HepG2 (cell line): Measurements from ENCODE around the gene PCDHA9. TPM values are rescaled to one million over a fixed set of nuclear protein-coding genes. Genes with fewer than 3 reads are reported as not detected.

Experiments
- ATAC-seq: fragments of 200-7000 bp; cut with Tn5 transposase; 3 replicates; pipeline ENCODE4 v1.9.1; 2020; ENCODE audit warnings: mild to moderate bottlenecking, moderate library complexity
- BruUV-seq: library from RNA; stranded (reverse); fragments of 400-500 nt; replicated peaks from 2 replicates; lab custom pipeline; 2021; lab: Mats Ljungman, UMichigan
- CTCF ChIA-PET: fragments of 300-600 bp; formaldehyde crosslinking; extraction: SDS; loops from one replicate; lab custom pipeline; 2021; ENCODE audit warnings: low total read pairs, inconsistent platforms, low intra/inter-chr PET ratio; lab: Yijun Ruan, JAX
- POLR2A ChIA-PET: fragments of 350-600 bp; sonication (Branson Sonifier 250); formaldehyde crosslinking; loops from one replicate; lab custom pipeline; 2020; ENCODE audit warnings: antibody characterized with exemption, inconsistent platforms; lab: Yijun Ruan, JAX
- DNase-seq: peaks from one replicate; pipeline ENCODE4 v3.0.0-alpha.2; 2015; ENCODE audit warnings: low spot score
- FAIRE-seq: peaks from 3 replicates; lab custom pipeline; 2011; peaks lifted over from hg19 to GRCh38; lab: Jason Lieb, UNC
- H2AFZ ChIP-seq: one replicate; pipeline ENCODE4 v1.6.1; 2011; ENCODE audit warnings: low read length, inconsistent platforms
- H3K27ac ChIP-seq: fragments of 300-600 bp; 3 replicates; pipeline ENCODE4 v1.8.0; 2011; ENCODE audit warnings: mixed run types, mild to moderate bottlenecking, mixed read lengths, low read length, inconsistent platforms; ENCODE audit not compliant: insufficient read depth; ENCODE audit errors: extremely low read length
- H3K27me3 ChIP-seq, 2 experiments: fragments of 200-600 bp in 1 of 2; 2 replicates in 1 of 2; 3 replicates in 1 of 2; pipeline versions ENCODE4 v1.6.0 to v1.8.0; 2011; ENCODE audit warnings: low read length in 2 of 2, mild to moderate bottlenecking in 2 of 2, moderate library complexity in 2 of 2, inconsistent platforms in 1 of 2; ENCODE audit not compliant: insufficient read depth in 2 of 2, control insufficient read depth in 1 of 2
- H3K36me3 ChIP-seq, 2 experiments: fragments of 200-600 bp in 1 of 2; replicated peaks in 1 of 2; 2 replicates in 1 of 2; 3 replicates in 1 of 2; pipeline versions ENCODE4 v1.5.1 to v1.8.0; 2011; ENCODE audit warnings: low read length in 2 of 2, inconsistent platforms in 1 of 2; ENCODE audit not compliant: insufficient read depth in 2 of 2, control insufficient read depth in 1 of 2
- H3K4me1 ChIP-seq: 2 replicates; pipeline ENCODE4 v1.5.1; 2012; ENCODE audit warnings: low read length, inconsistent platforms; ENCODE audit not compliant: insufficient read depth
- H3K4me2 ChIP-seq: 2 replicates; pipeline ENCODE4 v1.6.0; 2011; ENCODE audit warnings: low read depth, low read length, inconsistent platforms
- H3K4me3 ChIP-seq, 3 experiments: fragments of 200-600 bp in 1 of 3; sonication (generic), shearing (Covaris generic) in 1 of 3; replicated peaks in 1 of 3; 2 replicates each; pipeline ENCODE4 v1.5.1; 2011 to 2016; ENCODE audit warnings: low read length in 3 of 3, inconsistent platforms in 2 of 3, low read depth in 2 of 3, mild to moderate bottlenecking in 2 of 3, control low read depth in 1 of 3, mixed read lengths in 1 of 3; ENCODE audit not compliant: insufficient read depth in 1 of 3
- H3K79me2 ChIP-seq: one replicate; pipeline ENCODE4 v1.6.1; 2011; ENCODE audit warnings: low read length, inconsistent platforms; ENCODE audit not compliant: insufficient read depth
- H3K9ac ChIP-seq: 2 replicates; pipeline ENCODE4 v1.6.0; 2011; ENCODE audit warnings: mild to moderate bottlenecking, low read depth, low read length, inconsistent platforms; ENCODE audit not compliant: insufficient read depth
- H3K9me3 ChIP-seq: 2 replicates; pipeline ENCODE4 v1.5.1; 2012; ENCODE audit warnings: mild to moderate bottlenecking, low read length
- H4K20me1 ChIP-seq: 2 replicates; pipeline ENCODE4 v1.6.0; 2011; ENCODE audit warnings: inconsistent platforms, mild to moderate bottlenecking, low read length, moderate library complexity; ENCODE audit not compliant: insufficient read depth
- ETV6 ChIP-seq: sonication (generic); formaldehyde crosslinking; conservative IDR thresholded peaks from 2 replicates; pipeline ENCODE4 v1.4.0; 2020; ENCODE audit warnings: missing genetic modification reagents
- KLF11 ChIP-seq: IDR thresholded peaks from 2 replicates; pipeline ENCODE4 v1.6.1; 2016; ENCODE audit warnings: missing compliant biosample characterization
- MIXL1 ChIP-seq: IDR thresholded peaks from 2 replicates; pipeline ENCODE4 v1.6.1; 2016
- NFRKB ChIP-seq: fragments of 450-650 bp; IDR thresholded peaks from 2 replicates; pipeline ENCODE4 v1.6.1; 2017
- THAP11 ChIP-seq: IDR thresholded peaks from 2 replicates; pipeline ENCODE4 v1.6.1; 2016; ENCODE audit warnings: missing biosample characterization, missing genetic modification reagents
- ZFP90 ChIP-seq: sonication (generic); formaldehyde crosslinking; IDR thresholded peaks from 2 replicates; pipeline ENCODE4 v1.8.0; 2022; ENCODE audit warnings: missing genetic modification reagents, mild to moderate bottlenecking, inconsistent platforms, borderline replicate concordance
- ZNF124 ChIP-seq: sonication (generic); formaldehyde crosslinking; IDR thresholded peaks from 2 replicates; pipeline ENCODE4 v1.4.0; 2020; ENCODE audit warnings: missing genetic modification reagents
- ZNF33B ChIP-seq: sonication (generic); formaldehyde crosslinking; IDR thresholded peaks from 2 replicates; pipeline ENCODE4 v1.5.1; 2020; ENCODE audit warnings: mild to moderate bottlenecking, missing genetic modification reagents
- WGBS: methylation state at CpG from one replicate; pipeline ENCODE4 v1.1.6; 2017; ENCODE audit warnings: low lambda C conversion rate; 5-methylcytosine and 5-hydroxymethylcytosine counted together
- in situ Hi-C: cut with HindIII; loops from 2 replicates; pipeline ENCODE4 v1.10.0; 2017; ENCODE audit warnings: low pct_unique_long_range_greater_than_20kb; ENCODE audit not compliant: extremely low pct_ligation_motif_present
- intact Hi-C: fragments of 100-400 bp; cut with micrococcal nuclease; formaldehyde crosslinking; loops from one replicate; pipeline ENCODE4 v1.10.0; 2022; ENCODE audit not compliant: unreplicated experiment
- polyA plus RNA-seq, 8 experiments: library from polyadenylated mRNA; depleted of rRNA in 3 of 8; stranded (reverse) in 7 of 8; unstranded in 1 of 8; fragments of >200 nt; fragmentation: Illumina TruSeq in 4 of 8; extraction: Trizol in 4 of 8; gene quantifications; 2 replicates each; pipeline versions ENCODE4 v1.2.1 to v1.2.3, GENCODE V29; 2011 to 2016; ENCODE audit warnings: low read depth in 4 of 8, missing spikeins in 1 of 8, mixed read lengths in 1 of 8; ENCODE audit not compliant: insufficient read depth in 1 of 8
- total RNA-seq, 5 experiments: library from RNA; depleted of rRNA; stranded (reverse); fragments of >200 nt; fragmentation: Illumina TruSeq; extraction: Trizol; gene quantifications; 2 replicates each; pipeline ENCODE4 v1.2.3, GENCODE V29; 2016; ENCODE audit warnings: low read depth in 1 of 5
- TF ChIP-seq, protein P1 (sequence below): sonication (generic); formaldehyde crosslinking; IDR thresholded peaks from 2 replicates; pipeline ENCODE4 v1.4.0; 2020; ENCODE audit warnings: missing genetic modification reagents
- TF ChIP-seq, protein P2 (sequence below): sonication (generic); formaldehyde crosslinking; IDR thresholded peaks from 2 replicates; pipeline ENCODE4 v1.4.0; 2020; ENCODE audit warnings: mild to moderate bottlenecking, missing genetic modification reagents
- TF ChIP-seq, protein P3 (sequence below): sonication (generic); formaldehyde crosslinking; IDR thresholded peaks from 2 replicates; pipeline ENCODE4 v1.4.0; 2020; ENCODE audit warnings: missing genetic modification reagents, low read depth, mild to moderate bottlenecking, borderline replicate concordance
- TF ChIP-seq, protein P4 (sequence below): IDR thresholded peaks from 2 replicates; pipeline ENCODE4 v1.6.1; 2016; ENCODE audit warnings: missing compliant biosample characterization, missing genetic modification reagents, borderline replicate concordance

PCDHA9 gene
- total and polyA plus RNA-seq, 2 of the 13 experiments (the other 11 are each of a cell fraction or from before 2014, with no cell fraction given), result 0.03 TPM; not detected in 1

DNA sequence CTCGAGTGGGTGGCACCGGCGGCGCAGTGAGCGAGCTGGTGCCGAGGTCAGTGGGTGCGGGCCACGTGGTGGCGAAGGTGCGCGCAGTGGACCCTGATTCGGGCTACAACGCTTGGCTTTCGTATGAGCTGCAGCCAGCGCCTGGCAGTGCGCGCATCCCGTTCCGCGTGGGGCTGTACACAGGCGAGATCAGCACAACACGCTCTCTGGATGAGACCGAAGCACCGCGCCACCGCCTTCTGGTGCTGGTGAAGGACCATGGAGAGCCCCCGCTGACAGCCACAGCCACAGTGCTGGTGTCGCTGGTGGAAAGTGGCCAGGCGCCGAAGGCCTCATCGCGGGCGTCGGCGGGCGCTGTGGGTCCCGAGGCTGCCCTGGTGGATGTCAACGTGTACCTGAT is 24.7 kb upstream of the PCDHA9 start:
- BruUV-seq, result no TSS peak
- Histone ChIP-seq H3K4me2 (no peak overlapping the region), H3K27ac (no peak overlapping the region), H3K79me2 (no peaks in the 10 kb centered on the region), H3K4me1 (no peaks in the 10 kb centered on the region), H3K9ac (no peak overlapping the region), H3K4me3 (no peak overlapping the region), H3K27me3 (no peaks in the 10 kb centered on the region; a peak in 1 of 5 replicates), H4K20me1 (no peaks in the 10 kb centered on the region), H2AFZ (no peak overlapping the region), H3K9me3 (no peaks in the 10 kb centered on the region), H3K36me3 (no peaks in the 10 kb centered on the region)
- no peak for TF ChIP-seq KLF11
- no peak for TF ChIP-seq ZFP90 (CRISPR knock-in tag)
- TF ChIP-seq, protein P1, sequence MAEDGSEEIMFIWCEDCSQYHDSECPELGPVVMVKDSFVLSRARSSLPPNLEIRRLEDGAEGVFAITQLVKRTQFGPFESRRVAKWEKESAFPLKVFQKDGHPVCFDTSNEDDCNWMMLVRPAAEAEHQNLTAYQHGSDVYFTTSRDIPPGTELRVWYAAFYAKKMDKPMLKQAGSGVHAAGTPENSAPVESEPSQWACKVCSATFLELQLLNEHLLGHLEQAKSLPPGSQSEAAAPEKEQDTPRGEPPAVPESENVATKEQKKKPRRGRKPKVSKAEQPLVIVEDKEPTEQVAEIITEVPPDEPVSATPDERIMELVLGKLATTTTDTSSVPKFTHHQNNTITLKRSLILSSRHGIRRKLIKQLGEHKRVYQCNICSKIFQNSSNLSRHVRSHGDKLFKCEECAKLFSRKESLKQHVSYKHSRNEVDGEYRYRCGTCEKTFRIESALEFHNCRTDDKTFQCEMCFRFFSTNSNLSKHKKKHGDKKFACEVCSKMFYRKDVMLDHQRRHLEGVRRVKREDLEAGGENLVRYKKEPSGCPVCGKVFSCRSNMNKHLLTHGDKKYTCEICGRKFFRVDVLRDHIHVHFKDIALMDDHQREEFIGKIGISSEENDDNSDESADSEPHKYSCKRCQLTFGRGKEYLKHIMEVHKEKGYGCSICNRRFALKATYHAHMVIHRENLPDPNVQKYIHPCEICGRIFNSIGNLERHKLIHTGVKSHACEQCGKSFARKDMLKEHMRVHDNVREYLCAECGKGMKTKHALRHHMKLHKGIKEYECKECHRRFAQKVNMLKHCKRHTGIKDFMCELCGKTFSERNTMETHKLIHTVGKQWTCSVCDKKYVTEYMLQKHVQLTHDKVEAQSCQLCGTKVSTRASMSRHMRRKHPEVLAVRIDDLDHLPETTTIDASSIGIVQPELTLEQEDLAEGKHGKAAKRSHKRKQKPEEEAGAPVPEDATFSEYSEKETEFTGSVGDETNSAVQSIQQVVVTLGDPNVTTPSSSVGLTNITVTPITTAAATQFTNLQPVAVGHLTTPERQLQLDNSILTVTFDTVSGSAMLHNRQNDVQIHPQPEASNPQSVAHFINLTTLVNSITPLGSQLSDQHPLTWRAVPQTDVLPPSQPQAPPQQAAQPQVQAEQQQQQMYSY, result no peak
- TF ChIP-seq, protein P2, sequence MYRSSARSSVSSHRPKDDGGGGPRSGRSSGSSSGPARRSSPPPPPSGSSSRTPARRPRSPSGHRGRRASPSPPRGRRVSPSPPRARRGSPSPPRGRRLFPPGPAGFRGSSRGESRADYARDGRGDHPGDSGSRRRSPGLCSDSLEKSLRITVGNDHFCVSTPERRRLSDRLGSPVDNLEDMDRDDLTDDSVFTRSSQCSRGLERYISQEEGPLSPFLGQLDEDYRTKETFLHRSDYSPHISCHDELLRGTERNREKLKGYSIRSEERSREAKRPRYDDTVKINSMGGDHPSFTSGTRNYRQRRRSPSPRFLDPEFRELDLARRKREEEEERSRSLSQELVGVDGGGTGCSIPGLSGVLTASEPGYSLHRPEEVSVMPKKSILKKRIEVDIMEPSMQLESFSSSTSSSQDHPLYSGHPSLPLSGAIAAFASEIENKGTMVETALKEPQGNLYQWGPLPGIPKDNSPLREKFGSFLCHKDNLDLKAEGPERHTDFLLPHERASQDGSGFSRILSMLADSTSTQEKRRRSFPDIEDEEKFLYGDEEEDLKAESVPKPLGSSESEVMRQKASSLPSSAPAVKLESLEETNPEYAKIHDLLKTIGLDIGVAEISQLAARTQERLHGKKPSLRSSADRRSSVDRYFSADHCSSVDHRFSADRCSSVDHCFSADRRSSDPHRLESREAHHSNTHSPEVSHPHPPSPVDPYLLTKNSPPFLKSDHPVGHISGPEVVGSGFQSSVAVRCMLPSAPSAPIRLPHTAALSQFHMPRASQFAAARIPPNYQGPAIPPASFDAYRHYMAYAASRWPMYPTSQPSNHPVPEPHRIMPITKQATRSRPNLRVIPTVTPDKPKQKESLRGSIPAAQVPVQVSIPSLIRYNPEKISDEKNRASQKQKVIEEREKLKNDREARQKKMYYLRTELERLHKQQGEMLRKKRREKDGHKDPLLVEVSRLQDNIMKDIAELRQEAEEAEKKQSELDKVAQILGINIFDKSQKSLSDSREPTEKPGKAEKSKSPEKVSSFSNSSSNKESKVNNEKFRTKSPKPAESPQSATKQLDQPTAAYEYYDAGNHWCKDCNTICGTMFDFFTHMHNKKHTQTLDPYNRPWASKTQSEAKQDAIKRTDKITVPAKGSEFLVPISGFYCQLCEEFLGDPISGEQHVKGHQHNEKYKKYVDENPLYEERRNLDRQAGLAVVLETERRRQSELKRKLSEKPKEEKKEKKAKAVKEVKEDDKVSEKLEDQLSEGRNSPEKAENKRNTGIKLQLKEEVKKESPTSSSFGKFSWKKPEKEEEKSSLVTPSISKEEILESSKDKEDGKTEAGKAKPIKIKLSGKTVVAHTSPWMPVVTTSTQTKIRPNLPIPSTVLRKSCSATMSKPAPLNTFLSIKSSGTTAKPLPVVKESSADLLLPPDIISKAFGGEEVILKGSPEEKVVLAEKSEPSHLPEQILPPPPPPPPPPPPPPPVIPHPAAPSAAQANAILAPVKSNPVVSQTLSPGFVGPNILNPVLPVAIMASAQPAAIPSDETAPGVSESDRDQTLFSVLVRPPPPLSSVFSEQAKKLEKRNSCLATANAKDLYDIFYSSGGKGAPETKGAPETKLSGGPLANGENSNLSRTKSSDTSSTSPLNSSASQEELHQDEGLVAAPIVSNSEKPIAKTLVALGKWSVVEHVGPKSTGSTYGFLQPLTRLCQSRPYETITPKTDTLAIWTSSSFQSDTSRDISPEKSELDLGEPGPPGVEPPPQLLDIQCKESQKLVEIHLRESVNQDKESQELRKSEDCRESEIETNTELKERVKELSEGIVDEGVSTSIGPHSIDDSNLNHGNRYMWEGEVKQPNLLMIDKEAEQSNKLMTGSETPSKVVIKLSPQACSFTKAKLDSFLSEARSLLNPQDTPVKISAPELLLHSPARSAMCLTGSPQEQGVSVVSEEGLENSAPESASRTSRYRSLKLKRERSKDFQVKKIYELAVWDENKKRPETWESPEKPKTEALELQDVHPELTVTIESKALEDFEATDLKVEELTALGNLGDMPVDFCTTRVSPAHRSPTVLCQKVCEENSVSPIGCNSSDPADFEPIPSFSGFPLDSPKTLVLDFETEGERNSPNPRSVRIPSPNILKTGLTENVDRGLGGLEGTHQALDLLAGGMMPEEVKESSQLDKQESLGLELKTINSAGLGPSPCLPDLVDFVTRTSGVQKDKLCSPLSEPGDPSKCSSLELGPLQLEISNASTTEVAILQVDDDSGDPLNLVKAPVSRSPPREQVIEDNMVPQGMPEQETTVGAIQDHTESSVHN (CRISPR knock-in tag), result no peak
- TF ChIP-seq ETV6 (CRISPR knock-in tag), result no peak
- TF ChIP-seq MIXL1 (CRISPR knock-in tag), result no peak
- TF ChIP-seq THAP11 (CRISPR knock-in tag), result no peak
- no peak for TF ChIP-seq NFRKB
- TF ChIP-seq, protein P3, sequence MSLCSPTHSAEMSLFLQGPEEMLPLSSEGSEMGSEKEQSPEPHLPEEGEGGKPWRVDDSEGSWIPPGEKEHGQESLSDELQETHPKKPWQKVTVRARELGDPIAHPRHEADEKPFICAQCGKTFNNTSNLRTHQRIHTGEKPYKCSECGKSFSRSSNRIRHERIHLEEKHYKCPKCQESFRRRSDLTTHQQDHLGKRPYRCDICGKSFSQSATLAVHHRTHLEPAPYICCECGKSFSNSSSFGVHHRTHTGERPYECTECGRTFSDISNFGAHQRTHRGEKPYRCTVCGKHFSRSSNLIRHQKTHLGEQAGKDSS (CRISPR knock-in tag), result no peak
- TF ChIP-seq ZNF124 (CRISPR knock-in tag), result no peak
- TF ChIP-seq ZNF33B, result no peak
- TF ChIP-seq, protein P4, sequence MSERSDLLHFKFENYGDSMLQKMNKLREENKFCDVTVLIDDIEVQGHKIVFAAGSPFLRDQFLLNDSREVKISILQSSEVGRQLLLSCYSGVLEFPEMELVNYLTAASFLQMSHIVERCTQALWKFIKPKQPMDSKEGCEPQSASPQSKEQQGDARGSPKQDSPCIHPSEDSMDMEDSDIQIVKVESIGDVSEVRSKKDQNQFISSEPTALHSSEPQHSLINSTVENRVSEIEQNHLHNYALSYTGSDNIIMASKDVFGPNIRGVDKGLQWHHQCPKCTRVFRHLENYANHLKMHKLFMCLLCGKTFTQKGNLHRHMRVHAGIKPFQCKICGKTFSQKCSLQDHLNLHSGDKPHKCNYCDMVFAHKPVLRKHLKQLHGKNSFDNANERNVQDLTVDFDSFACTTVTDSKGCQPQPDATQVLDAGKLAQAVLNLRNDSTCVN (CRISPR knock-in tag), result no peak
- in situ Hi-C loops, result no loop called here
- ChIA-PET POLR2A (no interaction called here), CTCF (no interaction called here)
- intact Hi-C loops, result no loop called here
- FAIRE-seq, result no peak
- DNase-seq, result no peak
- no peak for ATAC-seq
- 92% methylated on average over 37 of the region's 38 CpGs for WGBS
